Measurements from ENCODE around the gene SLC37A3. TPM values are rescaled to one million over a fixed set of nuclear protein-coding genes. Genes with fewer than 3 reads are reported as not detected.

SLC37A3 gene
- total RNA-seq, 2 donors from 2014 or later: 47.8 to 52.9 TPM

- Histone ChIP-seq H3K27ac (no peak overlapping the region), H3K9ac (ENCODE audit: low read depth in 2 of 2, low read length in 2 of 2) (no peak overlapping the region), H3K27me3 (no peaks in the 10 kb centered on the region), H3K4me3 (no peak overlapping the region), H3K4me1 (no peaks in the 10 kb centered on the region), H3K9me3 (no peaks in the 10 kb centered on the region), H3K36me3 (no peaks in the 10 kb centered on the region)
- DNase-seq: no peak
- intact Hi-C loops (cut with DNase I): no loop called here
- no peak for TF ChIP-seq CTCF (IDR thresholded peaks at IDR 0.05)
Observed at GRCh38 chr7:140297192-140297591, 101.1 kb downstream of the SLC37A3 start.

- Histone ChIP-seq H3K4me3 (no peak overlapping the region), H3K27ac (no peak overlapping the region), H3K36me3 (no peaks in the 10 kb centered on the region), H3K9ac (ENCODE audit: low read depth in 2 of 2, low read length in 2 of 2) (no peak overlapping the region), H3K4me1 (no peaks in the 10 kb centered on the region), H3K9me3 (no peaks in the 10 kb centered on the region), H3K27me3 (no peaks in the 10 kb centered on the region)
- intact Hi-C loops (cut with DNase I): no loop called here
- DNase-seq: no peak
- TF ChIP-seq CTCF (IDR thresholded peaks at IDR 0.05): no peak
Observed at GRCh38 chr7:140295224-140295738, 103.0 kb downstream of the SLC37A3 start.

- Histone ChIP-seq H3K36me3 (no peaks in the 10 kb centered on the region), H3K27ac (no peak overlapping the region), H3K4me3 (no peak overlapping the region), H3K9me3 (no peaks in the 10 kb centered on the region), H3K27me3 (no peaks in the 10 kb centered on the region), H3K4me1 (no peaks in the 10 kb centered on the region), H3K9ac (ENCODE audit: low read depth in 2 of 2, low read length in 2 of 2) (no peak overlapping the region)
- no peak for DNase-seq
- no peak for TF ChIP-seq CTCF (IDR thresholded peaks at IDR 0.05)
- intact Hi-C loops (cut with DNase I): no loop called here
Observed at GRCh38 chr7:140294454-140294853, 103.9 kb downstream of the SLC37A3 start.

- Histone ChIP-seq H3K4me3 (no peak overlapping the region), H3K27me3 (no peaks in the 10 kb centered on the region), H3K36me3 (no peaks in the 10 kb centered on the region), H3K9ac (ENCODE audit: low read depth in 2 of 2, low read length in 2 of 2) (no peak overlapping the region), H3K4me1 (no peaks in the 10 kb centered on the region), H3K9me3 (no peaks in the 10 kb centered on the region), H3K27ac (no peak overlapping the region)
- TF ChIP-seq CTCF (IDR thresholded peaks at IDR 0.05): no peak
- DNase-seq: no peak
- intact Hi-C loops (cut with DNase I): no loop called here
Observed at GRCh38 chr7:140292438-140292837, 105.9 kb downstream of the SLC37A3 start.

- no peak overlapping the region for H3K4me3 ChIP-seq
- H3K4me1 ChIP-seq: no peaks in the 10 kb centered on the region
- TF ChIP-seq CTCF (IDR thresholded peaks at IDR 0.05): no peak
- no peaks in the 10 kb centered on the region for H3K27me3 ChIP-seq
- H3K9ac ChIP-seq (ENCODE audit: low read depth in 2 of 2, low read length in 2 of 2): no peak overlapping the region
- H3K27ac ChIP-seq: no peak overlapping the region
- intact Hi-C loops (cut with DNase I): no loop called here
- no peaks in the 10 kb centered on the region for H3K36me3 ChIP-seq
- H3K9me3 ChIP-seq: no peaks in the 10 kb centered on the region
- no peak for DNase-seq
Observed at GRCh38 chr7:140289804-140290203, 108.5 kb downstream of the SLC37A3 start.

All from colonic mucosa (tissue), 4 donors.